Keratinocyte (primary cell): ENCODE results near the gene FAM53A. TPM values are rescaled to one million over a fixed set of nuclear protein-coding genes. Genes with fewer than 3 reads are reported as not detected.

Experiments used
- DNase-seq: peaks from one replicate; pipeline ENCODE4 v3.0.0-alpha.2; 2011; ENCODE audit warnings: low read depth, missing footprints, low spot score
- FAIRE-seq: peaks from 2 replicates; lab custom pipeline; 2011; peaks lifted over from hg19 to GRCh38; lab: Jason Lieb, UNC
- H2AFZ ChIP-seq: 2 replicates; pipeline ENCODE4 v1.6.0; 2012; ENCODE audit warnings: low read length, control low read depth, inconsistent platforms; ENCODE audit not compliant: control insufficient read depth
- H3K27ac ChIP-seq: 2 replicates; pipeline ENCODE4 v1.5.1; 2011; ENCODE audit warnings: low read length; ENCODE audit not compliant: control insufficient read depth, insufficient read depth
- H3K27me3 ChIP-seq: 3 replicates; pipeline ENCODE4 v1.6.0; 2011; ENCODE audit warnings: low read length; ENCODE audit not compliant: control insufficient read depth, insufficient read depth; ENCODE audit errors: extremely low read depth
- H3K36me3 ChIP-seq, 2 experiments: 2 replicates in 1 of 2; 3 replicates in 1 of 2; pipeline ENCODE4 v1.5.1; 2011; ENCODE audit warnings: low read length in 2 of 2, mild to moderate bottlenecking in 1 of 2; ENCODE audit not compliant: control insufficient read depth in 2 of 2, insufficient read depth in 2 of 2; ENCODE audit errors: extremely low read depth in 1 of 2
- H3K4me1 ChIP-seq: 3 replicates; pipeline ENCODE4 v1.5.1; 2011; ENCODE audit warnings: low read length; ENCODE audit not compliant: control insufficient read depth, insufficient read depth; ENCODE audit errors: extremely low read depth
- H3K4me2 ChIP-seq: 3 replicates; pipeline ENCODE4 v1.6.0; 2011; ENCODE audit warnings: low read depth, low read length; ENCODE audit not compliant: control insufficient read depth, insufficient read depth; ENCODE audit errors: extremely low read depth
- H3K4me3 ChIP-seq, 3 experiments: fragments of 200-600 bp in 1 of 3; sonication (generic) in 1 of 3; 2 replicates in 2 of 3; 3 replicates in 1 of 3; pipeline ENCODE4 v1.5.1; 2011 to 2016; ENCODE audit warnings: low read length in 3 of 3, mild to moderate bottlenecking in 3 of 3, control low read depth in 2 of 3, inconsistent platforms in 1 of 3, low read depth in 1 of 3, mixed read lengths in 1 of 3, mixed run types in 1 of 3, moderate library complexity in 1 of 3; ENCODE audit not compliant: control insufficient read depth in 2 of 3, insufficient read depth in 2 of 3; ENCODE audit errors: extremely low read depth in 1 of 3
- H3K79me2 ChIP-seq: 2 replicates; pipeline ENCODE4 v1.6.0; 2012; ENCODE audit warnings: low read length; ENCODE audit not compliant: control insufficient read depth, insufficient read depth
- H3K9ac ChIP-seq: 3 replicates; pipeline ENCODE4 v1.6.0; 2011; ENCODE audit warnings: low read length; ENCODE audit not compliant: control insufficient read depth, insufficient read depth; ENCODE audit errors: extremely low read depth
- H3K9me1 ChIP-seq: 3 replicates; pipeline ENCODE4 v1.6.0; 2011; ENCODE audit warnings: low read length; ENCODE audit not compliant: control insufficient read depth, insufficient read depth; ENCODE audit errors: extremely low read depth
- H3K9me3 ChIP-seq: 2 replicates; pipeline ENCODE4 v1.5.1; 2012; ENCODE audit warnings: low read depth, low read length; ENCODE audit not compliant: control insufficient read depth
- H4K20me1 ChIP-seq: 3 replicates; pipeline ENCODE4 v1.6.0; 2011; ENCODE audit warnings: low read length; ENCODE audit not compliant: control insufficient read depth, insufficient read depth; ENCODE audit errors: extremely low read depth
- EZH2 ChIP-seq: IDR thresholded peaks from one replicate; pipeline ENCODE4 v1.6.1; 2012; ENCODE audit warnings: inconsistent platforms, mild to moderate bottlenecking, low read length, moderate library complexity
- dilution Hi-C: fragments of 300-500 bp; cut with MboI; formaldehyde crosslinking; loops from one replicate; pipeline ENCODE4 v1.7.0; 2020; ENCODE audit warnings: low sequenced_read_pairs; ENCODE audit not compliant: extremely low pct_ligation_motif_present
- polyA plus RNA-seq, 5 experiments: library from polyadenylated mRNA; depleted of rRNA in 3 of 5; stranded (reverse) in 3 of 5; stranded (forward) in 1 of 5; unstranded in 1 of 5; fragments of >200 nt; gene quantifications; 1 replicate in 1 of 5; 2 replicates in 3 of 5; 3 replicates in 1 of 5; pipeline versions ENCODE4 v1.2.1 to v1.2.3, GENCODE V29; 2011 to 2012; ENCODE audit warnings: missing spikeins in 2 of 5, low read depth in 1 of 5, low replicate concordance in 1 of 5
- TF ChIP-seq, protein P1 (sequence below), 3 experiments: IDR thresholded peaks in 1 of 3; conservative IDR thresholded peaks in 1 of 3; optimal IDR thresholded peaks in 1 of 3; 2 replicates in 2 of 3; 3 replicates in 1 of 3; pipeline versions ENCODE3 to v1.5.1; 2011; ENCODE audit warnings: low read length in 3 of 3, mild to moderate bottlenecking in 3 of 3, moderate library complexity in 2 of 3, control low read depth in 1 of 3, inconsistent platforms in 1 of 3; ENCODE audit not compliant: insufficient read depth in 2 of 3; ENCODE audit errors: extremely low read depth in 1 of 3

The FAM53A gene
- polyA plus RNA-seq, 1 donor (not counting 4 experiments of a cell fraction or from before 2014, with no cell fraction given), result 0.50 TPM

DNA sequence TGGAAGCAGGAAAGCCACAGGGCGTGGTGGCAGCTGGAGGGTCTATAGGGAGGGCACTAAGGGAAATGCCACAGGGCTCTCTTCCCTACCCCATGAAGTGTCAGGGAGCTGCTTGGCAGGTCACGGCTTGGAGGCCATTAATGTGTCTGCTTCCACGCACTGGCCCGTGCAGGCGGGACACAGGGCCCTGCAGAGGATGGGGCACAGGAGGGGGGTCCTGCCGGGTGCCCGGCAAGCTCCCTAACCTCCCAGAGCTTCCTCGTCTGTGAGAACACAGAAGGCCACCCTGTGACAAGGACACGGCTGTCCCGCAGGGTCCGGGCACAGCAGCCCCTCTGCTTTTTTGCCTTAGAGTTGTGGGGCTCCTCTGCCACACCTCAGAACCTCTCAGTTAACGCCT is 25.5 kb downstream of the FAM53A start:
- no peak for DNase-seq
- TF ChIP-seq, protein P1, sequence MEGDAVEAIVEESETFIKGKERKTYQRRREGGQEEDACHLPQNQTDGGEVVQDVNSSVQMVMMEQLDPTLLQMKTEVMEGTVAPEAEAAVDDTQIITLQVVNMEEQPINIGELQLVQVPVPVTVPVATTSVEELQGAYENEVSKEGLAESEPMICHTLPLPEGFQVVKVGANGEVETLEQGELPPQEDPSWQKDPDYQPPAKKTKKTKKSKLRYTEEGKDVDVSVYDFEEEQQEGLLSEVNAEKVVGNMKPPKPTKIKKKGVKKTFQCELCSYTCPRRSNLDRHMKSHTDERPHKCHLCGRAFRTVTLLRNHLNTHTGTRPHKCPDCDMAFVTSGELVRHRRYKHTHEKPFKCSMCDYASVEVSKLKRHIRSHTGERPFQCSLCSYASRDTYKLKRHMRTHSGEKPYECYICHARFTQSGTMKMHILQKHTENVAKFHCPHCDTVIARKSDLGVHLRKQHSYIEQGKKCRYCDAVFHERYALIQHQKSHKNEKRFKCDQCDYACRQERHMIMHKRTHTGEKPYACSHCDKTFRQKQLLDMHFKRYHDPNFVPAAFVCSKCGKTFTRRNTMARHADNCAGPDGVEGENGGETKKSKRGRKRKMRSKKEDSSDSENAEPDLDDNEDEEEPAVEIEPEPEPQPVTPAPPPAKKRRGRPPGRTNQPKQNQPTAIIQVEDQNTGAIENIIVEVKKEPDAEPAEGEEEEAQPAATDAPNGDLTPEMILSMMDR (optimal IDR thresholded peaks at IDR 0.05 in 1 of 3, IDR thresholded peaks at IDR 0.05 in 1 of 3, conservative IDR thresholded peaks at IDR 0.05 in 1 of 3; ENCODE audit: extremely low read depth in 1 of 3, insufficient read depth in 2 of 3, low read length in 3 of 3), result no peak
- no peak for TF ChIP-seq EZH2
- Histone ChIP-seq H3K4me1 (no peaks in the 10 kb centered on the region), H3K36me3 (no peaks in the 10 kb centered on the region), H3K27ac (no peak overlapping the region), H4K20me1 (no peaks in the 10 kb centered on the region), H3K4me2 (no peak overlapping the region), H3K79me2 (no peaks in the 10 kb centered on the region), H3K4me3 (no peak overlapping the region), H2AFZ (no peak overlapping the region), H3K9ac (no peak overlapping the region), H3K9me1 (no peaks in the 10 kb centered on the region), H3K27me3 (no peaks in the 10 kb centered on the region), H3K9me3 (no peaks in the 10 kb centered on the region)
- no peak for FAIRE-seq
- dilution Hi-C loops, result no loop called here

DNA sequence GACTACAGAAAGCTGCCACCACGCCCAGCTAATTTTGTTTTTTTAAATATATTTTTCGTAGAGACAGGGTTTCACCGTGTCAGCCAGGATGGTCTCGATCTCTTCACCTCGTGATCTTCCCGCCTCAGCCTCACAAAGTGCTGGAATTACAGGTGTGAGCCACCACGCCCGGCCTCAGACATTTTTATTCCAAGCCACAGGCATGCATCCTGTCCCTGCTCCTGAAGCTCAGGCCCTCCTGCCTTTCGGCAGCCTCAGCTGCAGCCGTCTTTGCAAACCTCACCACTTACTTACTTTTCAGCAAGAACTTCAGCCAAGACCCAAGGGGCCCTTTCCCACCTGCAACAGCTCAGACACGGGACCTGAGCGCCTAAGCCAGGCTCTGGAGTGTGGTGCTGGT is 26.0 kb downstream of the FAM53A start:
- no peak overlapping the region for H3K27ac ChIP-seq
- H4K20me1 ChIP-seq, result no peaks in the 10 kb centered on the region
- no peak for TF ChIP-seq EZH2
- TF ChIP-seq, protein P1 (optimal IDR thresholded peaks at IDR 0.05 in 1 of 3, IDR thresholded peaks at IDR 0.05 in 1 of 3, conservative IDR thresholded peaks at IDR 0.05 in 1 of 3; ENCODE audit: extremely low read depth in 1 of 3, insufficient read depth in 2 of 3, low read length in 3 of 3), result no peak
- H3K36me3 ChIP-seq, result no peaks in the 10 kb centered on the region
- no peak overlapping the region for H3K9ac ChIP-seq
- no peaks in the 10 kb centered on the region for H3K4me1 ChIP-seq
- DNase-seq (no peak), FAIRE-seq (no peak)
- no peaks in the 10 kb centered on the region for H3K27me3 ChIP-seq
- no peak overlapping the region for H3K4me3 ChIP-seq
- H3K9me1 ChIP-seq, result no peaks in the 10 kb centered on the region
- dilution Hi-C loops, result no loop called here
- no peaks in the 10 kb centered on the region for H3K79me2 ChIP-seq
- no peak overlapping the region for H2AFZ ChIP-seq
- no peaks in the 10 kb centered on the region for H3K9me3 ChIP-seq
- H3K4me2 ChIP-seq, result no peak overlapping the region
